Measurements from ENCODE around the gene DMGDH.
A peak's percentile ranks its signal among the peaks of the same experiment; 100 is the strongest.

The DMGDH gene

GRCh38 chr5:78974601-78975000 lies 94.9 kb downstream of the DMGDH start:
- TF ChIP-seq CTCF (conservative IDR thresholded peaks at IDR 0.05): no peak
- peak overlapping the region; percentile 79 for H3K27ac ChIP-seq

DNA sequence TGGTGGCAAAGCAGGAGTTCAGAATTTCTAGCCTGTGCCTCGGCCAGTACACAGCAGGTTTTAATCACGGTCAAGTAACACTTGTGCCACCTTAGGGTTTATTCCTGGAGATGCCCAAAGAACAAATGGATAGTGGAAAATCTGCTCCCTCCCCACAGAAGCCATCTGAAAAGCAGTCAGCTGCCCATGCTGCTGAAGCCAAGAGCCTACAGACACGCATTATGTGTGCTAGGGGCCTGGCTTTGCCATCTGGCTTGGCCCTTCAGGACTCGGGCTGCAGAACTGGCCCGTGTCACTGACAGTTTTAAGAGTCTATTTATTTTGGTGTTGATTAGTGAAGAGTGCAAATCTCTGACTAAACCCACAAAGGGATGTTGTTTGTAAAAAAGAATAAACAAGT lies 95.5 kb downstream of the DMGDH start:
- TF ChIP-seq CTCF (conservative IDR thresholded peaks at IDR 0.05): no peak
- peak overlapping the region; percentile 79 for H3K27ac ChIP-seq

GRCh38 chr5:78972654-78973428 lies 96.6 kb downstream of the DMGDH start:
- peak overlapping the region; percentile 79 for H3K27ac ChIP-seq
- no peak for TF ChIP-seq CTCF (conservative IDR thresholded peaks at IDR 0.05)

- TF ChIP-seq CTCF (conservative IDR thresholded peaks at IDR 0.05): no peak
- peak overlapping the region; percentile 79 for H3K27ac ChIP-seq
Measured at GRCh38 chr5:78971998-78972397, 97.5 kb downstream of the DMGDH start.

- no peak overlapping the region for H3K27ac ChIP-seq
- no peak for TF ChIP-seq CTCF (conservative IDR thresholded peaks at IDR 0.05)
Measured at GRCh38 chr5:78968781-78969180, 100.7 kb downstream of the DMGDH start.

- peak; percentile 65 for TF ChIP-seq CTCF (conservative IDR thresholded peaks at IDR 0.05)
- no peak overlapping the region for H3K27ac ChIP-seq
Measured at GRCh38 chr5:78964889-78965288, 104.6 kb downstream of the DMGDH start.

- H3K27ac ChIP-seq: no peak overlapping the region
- no peak for TF ChIP-seq CTCF (conservative IDR thresholded peaks at IDR 0.05)
Measured at GRCh38 chr5:78961743-78962142, 107.7 kb downstream of the DMGDH start.
